ENCODE measurements around the gene NKX6-1.

The NKX6-1 gene

DNA sequence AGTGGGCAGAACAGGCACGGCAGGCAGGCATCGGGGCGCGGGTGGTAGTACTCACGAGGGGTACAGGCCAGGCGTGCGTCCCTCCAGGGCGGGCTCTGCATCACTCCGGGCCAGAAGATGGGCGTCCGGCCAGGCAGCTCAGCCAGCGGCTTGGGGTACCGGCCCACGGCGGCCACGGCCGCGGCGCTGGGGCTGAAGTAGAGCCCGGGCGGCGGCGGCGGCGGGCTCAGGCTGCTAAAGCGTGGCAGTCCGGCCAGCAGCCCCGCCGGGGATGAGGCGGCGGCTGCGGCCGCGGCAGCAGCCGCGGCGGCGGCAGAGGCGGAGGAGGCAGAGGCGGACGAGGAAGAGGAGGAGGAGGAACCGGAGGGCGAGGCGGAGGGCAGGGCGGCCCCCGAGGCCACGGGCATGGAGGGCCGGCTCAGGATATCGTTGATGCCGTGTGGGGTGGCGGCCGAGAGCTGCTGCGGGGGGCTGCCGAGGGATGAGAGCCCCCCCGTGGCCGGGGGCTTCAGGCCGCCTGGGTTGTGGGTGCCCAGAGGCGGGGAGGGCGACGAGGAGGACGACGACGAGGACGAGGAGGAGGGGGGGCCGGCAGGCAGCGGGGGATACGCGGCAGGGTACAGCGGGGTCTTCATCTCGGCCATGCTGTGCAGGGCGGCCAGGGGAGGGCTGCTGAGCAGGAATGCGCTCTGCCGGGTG lies 1.4 kb downstream of the NKX6-1 start:
- DNase-seq, result no peak

DNA sequence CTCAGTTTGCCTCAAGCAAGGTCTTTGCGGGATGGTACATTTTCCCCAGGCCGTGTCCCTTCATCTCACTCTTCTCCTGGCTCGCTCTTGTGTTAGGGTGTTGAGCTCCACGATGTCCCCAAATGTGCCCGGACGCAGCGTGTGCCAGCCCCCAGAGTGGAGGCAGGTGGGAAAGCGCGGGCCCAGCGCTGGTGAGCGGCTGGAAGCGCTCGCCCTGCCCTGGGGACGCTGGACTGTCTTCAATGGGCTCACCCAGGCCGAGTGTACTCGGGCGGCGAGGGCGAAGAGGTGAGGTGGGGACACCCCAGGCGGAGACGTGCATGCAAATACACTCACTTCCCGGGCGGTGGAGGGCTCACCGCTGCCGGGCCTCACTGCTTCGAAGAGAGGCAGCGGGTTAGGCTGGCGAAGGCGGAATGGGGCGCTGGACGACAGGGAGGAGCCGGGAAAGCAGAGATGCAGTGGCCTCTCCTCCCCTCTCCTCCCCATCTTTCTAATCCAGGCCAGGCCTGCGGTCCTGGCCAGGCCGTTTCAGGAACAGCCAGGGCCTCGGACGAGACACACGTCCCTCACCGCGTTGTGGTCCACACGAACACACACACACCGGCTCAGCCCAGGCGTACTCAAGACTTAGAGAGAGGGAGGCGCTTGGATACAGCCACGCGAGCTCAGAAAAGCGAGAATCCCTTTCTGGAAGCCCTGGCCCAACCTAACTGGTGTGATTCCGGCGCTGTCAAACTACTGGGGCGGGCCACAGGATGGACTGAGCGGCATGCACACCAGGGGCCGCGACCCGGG lies 2.2 kb downstream of the NKX6-1 start:
- DNase-seq, result peak; percentile 83

DNA sequence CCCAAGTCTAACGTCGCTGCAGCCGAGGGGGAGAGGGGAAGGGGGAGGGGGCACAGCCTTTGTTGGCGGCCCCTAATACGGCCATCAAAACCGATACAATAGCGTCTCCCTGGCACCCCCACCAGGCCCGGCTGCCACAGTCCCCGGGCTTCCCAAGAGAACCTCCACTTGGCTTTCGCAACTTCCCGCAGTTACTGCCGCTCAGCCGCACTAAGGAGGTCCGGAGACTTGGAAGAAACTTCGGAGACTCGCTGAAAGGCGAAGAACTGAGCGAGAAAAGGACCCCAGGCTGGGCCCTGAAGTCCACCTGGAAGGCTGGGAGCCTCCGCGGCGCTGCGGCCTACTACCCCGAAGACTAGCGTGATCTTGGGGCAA lies 2.8 kb downstream of the NKX6-1 start:
- DNase-seq, result peak; percentile 79

DNA sequence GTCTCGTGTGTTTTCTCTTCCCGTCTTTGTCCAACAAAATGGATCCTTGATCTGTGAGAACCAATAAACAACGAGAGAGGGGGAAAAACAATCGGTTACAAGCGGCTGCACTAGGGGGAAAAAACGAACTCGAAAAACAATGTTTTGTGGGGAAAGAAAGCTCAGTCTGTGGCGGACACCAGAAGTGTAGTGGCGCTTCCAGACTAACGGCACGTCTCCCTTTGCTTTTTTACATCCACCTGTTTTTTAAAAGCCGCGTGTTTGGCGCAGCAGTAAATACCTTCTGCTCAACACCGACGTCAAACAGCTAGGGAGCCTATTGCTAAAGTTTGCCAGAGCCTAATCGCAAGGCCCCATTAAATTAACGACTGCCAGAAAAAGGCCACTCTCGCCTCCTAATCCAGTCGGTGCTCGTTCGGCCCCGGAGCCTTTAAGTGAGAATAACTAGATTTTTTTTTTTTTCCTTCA lies 3.3 kb downstream of the NKX6-1 start:
- DNase-seq, result peak; percentile 75

DNA sequence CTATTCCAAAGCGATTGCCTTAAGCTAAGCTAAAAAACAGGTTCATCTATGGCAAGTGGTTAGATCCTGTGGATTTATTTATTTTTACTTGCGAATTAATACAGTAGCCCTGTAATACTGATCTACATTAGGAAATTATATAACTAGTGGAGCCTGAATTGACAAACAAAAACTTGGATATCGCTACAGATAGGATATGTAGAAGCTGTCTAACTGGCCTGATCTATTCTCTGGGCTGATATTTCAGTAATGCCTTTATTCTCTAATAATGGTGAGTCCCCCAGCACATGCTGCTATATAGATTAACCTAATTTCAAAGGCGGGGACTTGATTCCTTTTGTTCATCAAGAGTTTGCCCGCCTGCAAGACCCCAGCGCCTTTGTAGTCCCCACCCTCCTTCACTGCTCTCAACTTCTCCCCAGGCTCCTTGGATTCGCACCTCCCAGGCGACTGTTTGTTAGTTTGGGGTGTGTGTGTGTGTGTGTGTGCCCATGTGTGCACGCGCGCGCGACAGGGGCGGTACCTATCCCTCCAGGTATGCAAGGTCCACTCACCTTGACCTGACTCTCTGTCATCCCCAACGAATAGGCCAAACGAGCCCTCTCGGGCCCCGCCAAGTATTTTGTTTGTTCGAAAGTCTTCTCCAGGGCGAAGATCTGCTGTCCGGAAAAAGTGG lies 3.8 kb downstream of the NKX6-1 start:
- DNase-seq, result no peak

DNA sequence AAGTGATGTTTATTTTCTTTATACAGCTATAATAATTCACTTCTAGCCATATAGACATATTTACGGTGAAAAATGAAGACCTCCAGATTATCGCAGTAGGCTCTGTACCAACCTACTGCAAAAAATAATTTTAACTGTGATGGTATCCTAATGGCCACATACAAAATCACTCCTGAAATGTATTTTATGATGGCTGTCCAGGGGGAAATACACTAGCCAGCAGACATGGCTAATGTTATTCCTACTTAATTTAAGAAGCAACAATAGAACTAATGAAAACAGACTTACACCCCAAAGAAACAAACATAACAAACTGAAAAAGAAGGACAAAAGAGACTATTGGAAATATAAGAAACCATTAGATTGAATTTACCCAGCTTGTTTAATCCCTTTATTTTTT lies 4.6 kb downstream of the NKX6-1 start:
- no peak for DNase-seq

DNA sequence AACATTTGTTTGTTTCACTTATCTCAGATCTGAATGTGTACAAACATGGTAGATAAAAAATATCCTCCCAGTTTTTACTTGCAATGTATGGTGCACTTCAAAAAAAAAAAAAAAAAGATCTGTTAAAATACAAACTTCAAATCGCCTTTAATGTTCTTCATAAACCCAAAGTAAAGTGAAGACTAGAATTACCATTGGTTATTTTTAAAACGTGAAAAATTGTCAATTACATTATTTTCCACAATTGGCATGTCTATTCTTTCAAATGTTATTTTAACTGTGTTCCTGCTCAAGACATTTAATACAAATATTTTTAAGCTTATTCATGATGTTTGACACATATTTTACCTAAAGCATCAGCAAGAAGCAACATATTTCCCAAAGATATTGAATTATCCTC lies 5.0 kb downstream of the NKX6-1 start:
- DNase-seq, result no peak

DNA sequence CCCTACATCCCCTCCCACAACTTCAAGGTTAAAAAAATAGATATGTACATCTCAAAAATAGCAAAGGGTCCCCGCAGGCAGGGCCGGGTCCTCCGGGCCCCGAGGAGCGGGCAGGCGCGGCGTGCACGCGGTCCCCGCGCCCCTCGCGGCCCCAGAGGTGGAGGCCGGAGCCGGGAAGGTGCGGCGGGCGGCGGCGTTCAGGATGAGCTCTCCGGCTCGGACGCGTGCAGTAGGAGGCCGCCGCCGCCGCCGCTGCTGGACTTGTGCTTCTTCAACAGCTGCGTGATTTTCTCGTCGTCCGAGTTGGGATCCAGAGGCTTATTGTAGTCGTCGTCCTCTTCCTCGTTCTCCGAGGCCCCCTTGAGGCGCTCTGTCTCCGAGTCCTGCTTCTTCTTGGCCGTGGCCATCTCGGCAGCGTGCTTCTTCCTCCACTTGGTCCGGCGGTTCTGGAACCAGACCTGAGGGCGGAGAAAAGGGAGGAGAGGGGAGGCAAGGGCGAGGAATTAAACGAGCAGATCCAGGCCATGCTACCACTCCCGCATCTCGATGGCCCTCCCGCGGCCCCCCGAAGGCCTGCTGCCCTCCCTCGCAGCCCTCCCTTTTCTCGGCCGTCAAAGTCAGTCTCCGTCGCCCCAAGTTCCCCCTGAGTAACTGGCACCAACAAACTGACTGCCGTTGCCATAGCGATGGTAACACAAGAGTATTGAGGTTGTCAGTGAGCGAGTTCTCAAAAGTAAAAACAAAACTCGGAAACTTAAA lies 5.8 kb downstream of the NKX6-1 start:
- DNase-seq, result peak; percentile 84

DNA sequence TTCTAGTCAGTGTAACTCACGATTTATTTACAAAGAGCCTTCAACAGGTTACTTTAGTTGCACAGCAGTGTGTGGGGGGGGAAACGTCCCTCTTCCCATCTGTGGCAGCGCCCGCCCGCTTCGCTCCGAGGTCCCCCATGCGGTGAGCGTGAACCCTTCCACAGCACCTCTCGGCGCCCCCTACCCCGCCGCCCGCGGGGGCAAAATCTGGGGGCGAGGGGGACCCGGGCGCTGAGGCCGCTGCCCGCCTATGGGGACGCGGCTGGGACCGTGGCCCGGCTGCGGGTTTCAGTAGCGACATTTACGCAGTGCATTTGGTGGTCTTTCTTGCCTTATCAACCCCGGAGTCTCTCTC lies 6.4 kb downstream of the NKX6-1 start:
- peak; percentile 76 for DNase-seq

DNA sequence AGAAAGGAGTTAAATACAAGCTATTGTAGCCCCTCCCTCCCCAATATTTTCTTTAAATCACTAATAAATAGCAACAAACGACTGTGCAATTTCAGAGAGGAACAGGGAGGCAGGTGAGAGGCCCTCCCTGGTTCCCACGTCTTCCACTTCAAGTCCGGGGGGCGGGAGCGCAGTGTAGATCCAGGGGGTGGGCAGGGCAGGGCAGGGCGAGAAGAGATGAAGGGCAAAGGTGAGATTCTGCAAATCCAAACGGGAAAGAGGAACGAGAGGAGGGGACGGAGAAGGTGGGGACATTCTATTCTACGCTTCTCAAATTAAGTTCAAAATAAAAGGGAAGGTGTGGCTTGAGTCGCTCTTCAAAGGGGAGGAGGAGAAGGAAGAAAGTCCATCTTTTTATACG lies 6.8 kb downstream of the NKX6-1 start:
- no peak for DNase-seq

DNA sequence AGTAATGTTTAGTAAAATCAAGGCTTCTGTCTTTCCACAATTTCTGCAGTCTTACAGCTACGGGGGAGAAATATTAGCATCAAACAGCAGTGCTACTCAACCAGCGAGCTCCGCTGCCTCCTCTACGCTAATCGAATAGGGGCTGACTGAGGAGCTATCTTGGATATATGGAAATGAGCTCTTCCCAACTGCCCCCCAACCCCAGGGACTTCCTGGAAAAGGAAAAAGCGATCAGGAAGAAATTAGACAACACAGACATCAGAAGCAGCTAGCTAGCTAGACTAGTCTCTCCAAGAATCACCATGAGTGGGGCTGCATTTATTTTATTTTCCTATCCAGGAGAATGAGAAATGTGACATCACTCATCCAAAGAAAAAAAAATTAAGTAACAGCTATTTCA lies 7.6 kb downstream of the NKX6-1 start:
- peak; percentile 58 for DNase-seq

DNA sequence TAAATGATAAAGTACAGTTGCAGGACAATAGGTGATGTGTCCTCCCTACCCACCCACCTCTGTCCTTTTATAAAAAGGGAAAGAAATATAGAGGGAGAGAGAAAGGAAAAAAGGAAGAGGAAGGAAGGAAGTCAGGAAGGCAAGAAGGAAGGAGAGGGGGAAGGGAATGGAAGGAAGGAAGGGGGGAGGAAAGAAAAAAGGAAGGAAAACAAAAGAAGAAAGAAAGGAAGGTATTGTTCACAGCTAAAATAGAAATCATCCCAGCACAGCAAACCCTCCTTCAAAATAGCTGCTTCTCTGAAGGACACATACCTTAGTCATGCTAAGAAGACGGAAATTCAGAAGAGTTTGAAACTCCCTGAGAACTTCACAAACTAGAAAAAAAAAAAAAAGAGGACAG lies 8.4 kb downstream of the NKX6-1 start:
- DNase-seq, result no peak

DNA sequence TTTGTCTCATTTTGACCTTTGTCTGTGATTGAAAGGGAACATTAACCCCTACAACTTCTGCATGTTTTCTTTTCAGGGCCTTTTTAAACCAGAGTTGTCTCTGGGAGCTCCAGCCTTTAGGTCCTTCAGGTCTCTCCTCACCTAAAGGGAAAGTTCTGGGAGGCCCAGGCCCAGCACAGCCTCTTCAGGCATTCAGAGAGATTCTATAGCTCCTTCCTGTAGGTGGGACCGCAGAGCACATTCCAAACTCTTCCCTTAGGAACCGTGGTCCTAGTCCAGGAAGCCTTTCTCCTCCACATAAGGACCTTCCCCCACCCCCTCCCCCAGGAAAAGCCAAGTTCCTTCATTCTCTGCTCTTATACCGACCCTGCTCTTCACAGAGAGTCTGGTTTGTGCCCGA lies 14.9 kb downstream of the NKX6-1 start:
- DNase-seq, result no peak

DNA sequence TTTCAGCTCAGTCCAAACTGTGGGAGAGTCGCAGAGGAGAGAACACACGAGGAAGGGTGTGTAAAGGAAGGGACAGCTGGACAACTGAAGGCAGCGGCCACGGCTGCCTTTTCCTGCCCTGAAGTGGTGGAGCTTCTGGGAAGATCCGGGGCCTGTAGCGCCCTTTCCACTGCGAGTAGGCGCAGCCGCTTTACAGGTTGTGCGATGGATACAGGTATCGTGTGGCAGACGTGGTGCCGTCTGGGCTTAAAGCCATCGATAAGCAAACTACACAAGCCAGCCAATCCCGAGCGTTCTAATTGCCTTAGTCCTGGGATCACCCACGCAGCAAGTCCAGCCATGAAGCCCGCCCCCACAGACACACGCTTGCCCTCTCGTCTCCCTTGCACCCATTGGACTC lies 15.4 kb downstream of the NKX6-1 start:
- peak; percentile 59 for DNase-seq

DNA sequence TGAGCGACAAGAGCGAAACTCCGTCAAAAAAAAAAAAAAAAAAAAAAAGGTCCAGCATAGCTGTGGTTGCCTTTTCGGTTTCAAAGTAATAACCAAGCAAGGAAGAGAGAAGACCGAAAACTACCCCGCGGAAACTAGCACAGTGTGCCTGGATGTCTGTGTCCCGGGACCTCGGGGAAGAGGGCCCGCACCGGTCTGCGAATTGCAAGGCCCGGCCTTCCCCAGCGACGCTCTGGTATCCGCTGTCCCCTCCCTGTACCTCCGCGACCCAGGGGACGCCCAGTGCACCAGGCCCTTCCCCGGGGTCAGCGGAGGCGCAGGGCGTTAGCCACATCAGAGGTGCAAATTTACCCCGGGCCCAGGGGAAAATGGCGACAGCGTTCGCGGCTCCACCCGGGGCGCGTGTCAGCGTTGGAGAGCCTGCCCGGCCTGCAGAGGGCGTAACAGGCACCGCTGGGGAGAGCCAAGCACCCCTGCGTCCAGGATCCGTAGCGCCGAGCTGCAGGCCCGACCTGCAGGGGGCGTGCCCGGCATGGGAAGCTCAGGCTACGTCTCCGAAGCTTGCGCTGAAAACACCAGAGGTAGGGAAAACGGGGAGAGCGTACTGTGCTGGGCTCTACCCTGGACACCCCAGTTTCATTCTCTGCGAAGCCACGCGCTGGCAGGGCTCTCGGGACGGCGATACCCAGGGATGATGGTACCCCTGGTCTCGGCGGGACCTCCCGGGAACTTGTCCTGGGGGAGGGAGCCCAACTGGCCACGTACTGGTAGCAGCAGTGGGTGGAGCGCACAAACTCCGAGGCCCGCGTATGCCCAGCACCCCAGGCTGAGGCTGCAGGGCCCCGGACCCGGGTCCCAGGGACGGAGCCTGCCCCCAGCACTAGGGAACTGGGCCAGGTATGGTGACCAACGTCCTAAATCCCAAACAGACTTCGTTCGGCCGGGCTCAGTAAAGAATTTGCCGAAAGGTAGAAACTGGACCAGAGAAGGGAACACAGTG lies 16.2 kb downstream of the NKX6-1 start:
- peak; percentile 70 for DNase-seq

DNA sequence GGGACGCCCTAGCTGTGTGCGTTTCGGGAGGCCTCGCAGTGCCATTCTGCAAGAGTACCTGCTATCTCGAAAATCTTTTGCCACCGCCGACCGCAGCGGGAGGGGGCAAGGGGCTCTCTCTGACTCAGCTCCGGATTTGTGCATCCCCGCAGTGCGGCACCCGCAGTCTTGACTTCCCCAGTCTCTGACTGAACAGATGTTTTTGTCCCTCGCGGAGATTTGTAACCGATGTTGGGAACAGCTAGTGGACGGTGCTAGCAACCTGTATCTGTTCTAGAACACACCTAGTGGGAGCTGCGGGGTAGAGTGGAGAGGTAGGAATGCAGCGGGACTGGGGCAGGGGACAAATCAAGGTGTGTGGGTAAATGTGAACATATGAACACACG lies 17.2 kb downstream of the NKX6-1 start:
- peak; percentile 36 for DNase-seq

DNA sequence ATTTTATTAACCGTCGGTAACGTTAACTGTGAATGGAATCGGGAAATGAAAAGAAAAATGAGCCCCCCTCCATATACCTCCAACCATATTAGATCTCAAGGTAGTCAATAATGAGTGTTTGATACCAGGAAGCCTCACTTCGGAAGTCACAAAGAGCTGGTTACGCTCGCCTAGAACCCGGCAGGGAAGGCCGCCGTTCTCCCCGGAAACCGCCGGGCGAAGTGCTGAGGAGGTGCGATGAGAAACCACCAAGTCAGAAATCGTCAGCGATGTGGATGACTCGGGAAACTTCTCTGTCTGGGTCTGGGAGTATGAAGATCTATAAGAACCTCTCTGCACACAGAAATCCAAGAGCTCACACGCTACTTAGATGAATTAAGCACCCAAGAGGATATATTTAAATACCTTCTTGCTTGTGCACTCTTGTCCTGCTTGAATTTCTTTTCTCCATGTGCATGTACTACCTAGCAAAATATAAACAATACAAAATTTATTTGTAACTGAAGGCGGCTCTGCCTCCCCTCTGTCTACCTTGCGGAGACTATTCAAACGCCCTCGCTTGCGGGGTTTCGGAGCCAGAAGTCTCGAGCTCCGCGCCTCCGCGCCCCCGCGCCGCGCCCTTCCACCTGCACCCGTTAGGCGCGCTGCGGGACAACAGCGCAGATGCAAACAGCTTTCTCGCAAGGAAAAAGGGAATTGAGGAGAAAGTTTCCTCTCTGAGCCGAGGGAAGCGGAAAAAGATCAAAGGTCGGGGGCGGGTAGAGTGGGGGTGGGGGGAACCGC lies 17.8 kb downstream of the NKX6-1 start:
- peak; percentile 65 for DNase-seq

DNA sequence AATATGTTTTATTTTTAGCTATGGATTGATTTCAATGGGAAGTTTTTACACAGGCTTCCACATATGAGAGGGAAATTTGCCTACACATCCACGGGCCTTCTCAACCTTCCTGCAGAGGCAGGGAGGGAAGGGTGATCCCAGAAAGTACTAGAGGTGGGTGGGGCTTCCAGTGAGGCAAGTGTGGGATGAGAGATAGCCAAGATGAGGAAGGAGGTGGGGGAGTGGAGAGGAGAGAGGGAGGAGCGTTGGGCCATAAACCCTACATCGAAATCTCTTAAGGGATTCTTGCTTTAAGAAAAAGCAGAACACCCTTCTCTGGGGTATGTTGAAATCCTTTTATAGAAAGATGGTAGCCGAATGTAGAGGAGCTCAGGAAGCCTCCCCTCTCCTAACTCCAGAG lies 19.0 kb downstream of the NKX6-1 start:
- DNase-seq, result no peak

DNA sequence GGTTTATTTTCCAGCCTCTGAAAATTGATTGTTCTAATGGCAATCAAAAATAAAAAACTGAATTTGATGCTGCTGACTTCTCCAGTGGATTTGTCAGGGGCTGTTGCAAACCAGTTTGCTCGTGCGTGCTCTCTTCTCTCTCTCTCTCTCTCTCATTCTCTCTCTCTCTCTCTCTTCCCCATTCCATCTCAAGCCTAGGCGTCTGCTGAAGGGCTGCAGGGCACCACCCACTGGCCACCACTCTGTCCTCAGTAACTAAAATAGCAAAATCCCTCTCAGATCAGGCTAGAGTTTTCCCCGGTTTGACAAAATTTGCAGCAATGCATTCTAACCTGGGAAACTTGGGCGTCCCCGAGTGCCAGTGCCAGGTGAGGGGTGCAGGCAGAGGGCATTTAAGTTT lies 19.4 kb downstream of the NKX6-1 start:
- peak; percentile 52 for DNase-seq

DNA sequence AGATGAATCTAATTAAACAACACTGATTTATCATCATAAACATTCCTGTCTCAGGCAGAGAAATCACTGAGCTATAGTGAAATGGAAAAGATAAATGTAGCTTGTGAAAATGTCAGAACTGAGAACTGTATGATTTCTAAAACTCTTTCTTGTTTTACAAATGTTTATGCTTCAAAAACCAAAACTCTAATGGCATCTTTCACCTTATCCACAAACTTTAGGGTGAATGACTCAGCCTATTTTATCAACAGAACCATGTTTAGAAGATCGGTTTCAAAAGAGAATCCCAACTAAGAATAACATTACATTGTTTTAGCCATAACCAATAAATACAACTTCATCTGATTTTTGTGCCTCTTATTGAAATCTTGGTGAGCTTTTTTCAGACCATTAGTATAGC lies 21.4 kb downstream of the NKX6-1 start:
- DNase-seq, result no peak

DNA sequence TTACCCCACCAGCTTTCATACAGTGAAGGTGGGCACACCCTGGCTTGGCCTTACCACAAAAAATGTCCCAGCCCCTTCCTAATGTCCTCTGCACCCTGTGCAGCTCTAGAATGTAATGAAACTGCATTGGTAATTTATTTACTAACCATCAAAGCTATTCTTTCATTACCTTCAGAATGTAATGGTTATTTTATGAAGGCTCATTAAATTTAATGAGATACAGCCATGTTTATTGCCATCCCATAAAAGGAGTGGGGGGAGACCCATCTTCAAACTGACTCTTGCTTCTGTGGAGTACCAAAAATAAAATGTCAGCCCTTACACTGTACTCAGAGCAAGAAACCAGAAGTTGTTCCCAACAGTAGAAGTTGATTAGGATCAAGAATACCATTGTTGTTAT lies 25.0 kb downstream of the NKX6-1 start:
- no peak for DNase-seq

Measured in retina (tissue), 1 donor.